ENCODE results near the gene NDE1. TPM values are rescaled to one million over a fixed set of nuclear protein-coding genes. Genes with fewer than 3 reads are reported as not detected.

NDE1 gene
- total and polyA plus RNA-seq, 2 of the 4 experiments (the other 2 are of a cell fraction) = 22.7 to 29.2 TPM

DNA sequence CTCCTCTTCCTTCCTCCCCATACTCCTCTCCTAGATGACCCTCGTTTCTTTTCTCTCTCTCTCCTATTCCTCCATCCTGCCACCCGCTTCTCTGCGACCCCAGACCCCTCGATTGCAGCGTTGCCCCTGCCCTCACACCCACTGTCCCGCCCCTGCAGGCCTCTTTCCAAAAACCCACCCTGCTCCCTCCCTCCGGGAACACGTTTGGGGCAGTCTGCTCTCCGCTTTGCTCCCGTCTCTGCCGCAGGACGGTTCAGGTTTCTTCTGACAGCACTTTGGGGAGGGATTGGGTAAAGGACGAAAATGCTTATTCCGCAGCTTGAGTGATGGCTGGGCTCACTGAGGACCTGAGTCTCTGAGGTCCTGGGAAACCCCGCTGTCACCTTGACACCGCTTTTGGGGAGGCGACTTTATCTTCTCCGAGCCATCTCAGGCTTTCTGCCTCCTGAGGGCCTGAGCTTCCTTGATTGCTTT, 690 bp downstream of the NDE1 start:
- Histone ChIP-seq H3K4me3 (ENCODE audit: insufficient read depth, low read depth, low read length) (peak overlapping the region; percentile 93), H3K27ac (ENCODE audit: insufficient read depth, low read length) (peak overlapping the region; percentile 73), H2AK9ac (replicated peaks; ENCODE audit: low read depth, low read length, poor library complexity) (peak overlapping the region; percentile 95), H3K9ac (ENCODE audit: low read depth, low read length) (peak overlapping the region; percentile 89), H4K8ac (ENCODE audit: low read depth in 2 of 2, low read length in 2 of 2) (peak overlapping the region; percentile 67 to 76; a peak in 2 of 4 replicates), H2BK20ac (ENCODE audit: low read depth, low read length) (0 out of 2 replicates have a peak overlapping the region, but pooled peaks have one; percentile 9), H2BK120ac (ENCODE audit: low read depth, low read length) (peak overlapping the region; percentile 16), H4K91ac (ENCODE audit: insufficient read depth, low read depth, low read length) (peak overlapping the region; percentile 86), H3K9me3 (ENCODE audit: control insufficient read depth, insufficient read depth, low read length) (no peaks in the 10 kb centered on the region), H3K4me2 (ENCODE audit: low read depth, low read length) (peak overlapping the region; percentile 96), H2BK5ac (ENCODE audit: low read depth, low read length, poor library complexity, severe bottlenecking) (peak overlapping the region; percentile 64), H3K79me1 (ENCODE audit: low read depth in 1 of 2, low read length in 2 of 2) (peaks cover 24 to 48% of the 10 kb centered on the region in 2 experiments), H3K4me1 (ENCODE audit: control insufficient read depth, insufficient read depth, low read length) (peaks cover 6% of the 10 kb centered on the region), H4K20me1 (ENCODE audit: insufficient read depth, low read length) (peaks cover 32% of the 10 kb centered on the region), H3K27me3 (ENCODE audit: control insufficient read depth, insufficient read depth, low read length) (no peaks in the 10 kb centered on the region), H3K36me3 (ENCODE audit: control insufficient read depth, insufficient read depth, low read length) (no peaks in the 10 kb centered on the region), H3K14ac (replicated peaks; ENCODE audit: low read depth, low read length) (peak overlapping the region; percentile 92), H3K56ac (ENCODE audit: extremely low read depth, insufficient read depth, low read length) (peak overlapping the region; percentile 65; the same call in 1 of the 2 replicates), H2BK15ac (ENCODE audit: low read depth, low read length) (peak overlapping the region; percentile 76; the same call in 1 of the 3 replicates), H3K18ac (ENCODE audit: low read depth, low read length) (peak overlapping the region; percentile 36; the same call in 1 of the 2 replicates), H3K9me1 (ENCODE audit: insufficient read depth, low read length) (peaks cover 6% of the 10 kb centered on the region), H3K23ac (ENCODE audit: low read depth, low read length) (peak overlapping the region; percentile 96), H4K5ac (ENCODE audit: low read depth, low read length) (peak overlapping the region; percentile 7; the same call in 1 of the 2 replicates), H2AK5ac (ENCODE audit: low read depth, low read length) (peak overlapping the region; percentile 73; the same call in 1 of the 2 replicates), H2AFZ (replicated peaks; ENCODE audit: low read length, poor library complexity) (peak overlapping the region; percentile 93), H3K4ac (ENCODE audit: low read depth, low read length) (peak overlapping the region; percentile 84)
- WGBS, 2 experiments (ENCODE audit: extremely low coverage in 2 of 2, insufficient read length in 1 of 2) = 10% methylated on average over 4 of the region's 18 CpGs; no CpG with 5 or more reads in 1 of the 2 experiments
- in situ Hi-C loops (cut with MboI; ENCODE audit: low sequenced_read_pairs) (no loop called here), dilution Hi-C loops (cut with HindIII; ENCODE audit: low sequenced_read_pairs, unreplicated experiment) (no loop called here), intact Hi-C loops (cut with micrococcal nuclease) (loop anchor here (2.0 to 5.0 kb wide), 2 partner anchors 22 to 52 kb away; no protein-coding TSS in a partner anchor)
- CTCF ChIA-PET = interaction anchor here (0.7 kb wide), 1 partner anchor 210 kb away, joined by 3 read pairs; no protein-coding TSS in a partner anchor
- POLR2A ChIA-PET (ENCODE audit: unreplicated experiment) = no interaction called here
- peak; percentile 8 for ATAC-seq (ENCODE audit: low read depth)
- DNase-seq = peak; percentile 13
- TSS peak; percentile 62 for BruUV-seq (replicated peaks)
- no peak for TF ChIP-seq MAFK (IDR thresholded peaks at IDR 0.05; ENCODE audit: low read depth, low read length)
- no peak for TF ChIP-seq RCOR1 (IDR thresholded peaks at IDR 0.05; ENCODE audit: insufficient replicate concordance, low read length)
- TF ChIP-seq FOS (IDR thresholded peaks at IDR 0.05; ENCODE audit: low read depth, low read length) = no peak
- TF ChIP-seq, protein P1, sequence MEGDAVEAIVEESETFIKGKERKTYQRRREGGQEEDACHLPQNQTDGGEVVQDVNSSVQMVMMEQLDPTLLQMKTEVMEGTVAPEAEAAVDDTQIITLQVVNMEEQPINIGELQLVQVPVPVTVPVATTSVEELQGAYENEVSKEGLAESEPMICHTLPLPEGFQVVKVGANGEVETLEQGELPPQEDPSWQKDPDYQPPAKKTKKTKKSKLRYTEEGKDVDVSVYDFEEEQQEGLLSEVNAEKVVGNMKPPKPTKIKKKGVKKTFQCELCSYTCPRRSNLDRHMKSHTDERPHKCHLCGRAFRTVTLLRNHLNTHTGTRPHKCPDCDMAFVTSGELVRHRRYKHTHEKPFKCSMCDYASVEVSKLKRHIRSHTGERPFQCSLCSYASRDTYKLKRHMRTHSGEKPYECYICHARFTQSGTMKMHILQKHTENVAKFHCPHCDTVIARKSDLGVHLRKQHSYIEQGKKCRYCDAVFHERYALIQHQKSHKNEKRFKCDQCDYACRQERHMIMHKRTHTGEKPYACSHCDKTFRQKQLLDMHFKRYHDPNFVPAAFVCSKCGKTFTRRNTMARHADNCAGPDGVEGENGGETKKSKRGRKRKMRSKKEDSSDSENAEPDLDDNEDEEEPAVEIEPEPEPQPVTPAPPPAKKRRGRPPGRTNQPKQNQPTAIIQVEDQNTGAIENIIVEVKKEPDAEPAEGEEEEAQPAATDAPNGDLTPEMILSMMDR (conservative IDR thresholded peaks at IDR 0.05; ENCODE audit: low read depth, low read length) = no peak
- no peak for TF ChIP-seq MXI1 (IDR thresholded peaks at IDR 0.05; ENCODE audit: borderline replicate concordance, low read depth, low read length)
- no peak for TF ChIP-seq POLR2A (IDR thresholded peaks at IDR 0.05; ENCODE audit: low read depth, low read length)
- no peak for TF ChIP-seq RFX5 (IDR thresholded peaks at IDR 0.05; ENCODE audit: low read depth, low read length)
- TF ChIP-seq RAD21 (IDR thresholded peaks at IDR 0.05; ENCODE audit: low read length) = no peak
- TF ChIP-seq CEBPB (IDR thresholded peaks at IDR 0.05; ENCODE audit: low read depth, low read length) = no peak
- TF ChIP-seq MAZ (IDR thresholded peaks at IDR 0.05; ENCODE audit: borderline replicate concordance, low read depth, low read length) = no peak
- TF ChIP-seq, protein P2, sequence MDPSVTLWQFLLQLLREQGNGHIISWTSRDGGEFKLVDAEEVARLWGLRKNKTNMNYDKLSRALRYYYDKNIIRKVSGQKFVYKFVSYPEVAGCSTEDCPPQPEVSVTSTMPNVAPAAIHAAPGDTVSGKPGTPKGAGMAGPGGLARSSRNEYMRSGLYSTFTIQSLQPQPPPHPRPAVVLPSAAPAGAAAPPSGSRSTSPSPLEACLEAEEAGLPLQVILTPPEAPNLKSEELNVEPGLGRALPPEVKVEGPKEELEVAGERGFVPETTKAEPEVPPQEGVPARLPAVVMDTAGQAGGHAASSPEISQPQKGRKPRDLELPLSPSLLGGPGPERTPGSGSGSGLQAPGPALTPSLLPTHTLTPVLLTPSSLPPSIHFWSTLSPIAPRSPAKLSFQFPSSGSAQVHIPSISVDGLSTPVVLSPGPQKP (IDR thresholded peaks at IDR 0.05; ENCODE audit: borderline replicate concordance, low read depth, low read length) = no peak
- TF ChIP-seq, protein P3, sequence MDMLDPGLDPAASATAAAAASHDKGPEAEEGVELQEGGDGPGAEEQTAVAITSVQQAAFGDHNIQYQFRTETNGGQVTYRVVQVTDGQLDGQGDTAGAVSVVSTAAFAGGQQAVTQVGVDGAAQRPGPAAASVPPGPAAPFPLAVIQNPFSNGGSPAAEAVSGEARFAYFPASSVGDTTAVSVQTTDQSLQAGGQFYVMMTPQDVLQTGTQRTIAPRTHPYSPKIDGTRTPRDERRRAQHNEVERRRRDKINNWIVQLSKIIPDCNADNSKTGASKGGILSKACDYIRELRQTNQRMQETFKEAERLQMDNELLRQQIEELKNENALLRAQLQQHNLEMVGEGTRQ (IDR thresholded peaks at IDR 0.05; ENCODE audit: low read depth, low read length) = no peak
- TF ChIP-seq SMC3 (IDR thresholded peaks at IDR 0.05; ENCODE audit: low read depth, low read length) = no peak
- TF ChIP-seq NFE2L2 (IDR thresholded peaks at IDR 0.05; ENCODE audit: low read depth, low read length) = no peak
- no peak for TF ChIP-seq CHD1 (IDR thresholded peaks at IDR 0.05; ENCODE audit: low read depth, low read length)

Measured in IMR-90 (cell line).